HepG2 (cell line): ENCODE measurements around the gene SERPINB6. TPM values are rescaled to one million over a fixed set of nuclear protein-coding genes. Genes with fewer than 3 reads are reported as not detected.

Source experiments
- CAMTA2 ChIP-seq: sonication (generic); formaldehyde crosslinking; IDR thresholded peaks from 2 replicates; pipeline ENCODE4 v1.4.0; 2020; ENCODE audit warnings: mild to moderate bottlenecking, missing genetic modification reagents, borderline replicate concordance
- ELF1 ChIP-seq: sonication (generic); formaldehyde crosslinking; IDR thresholded peaks from 2 replicates; pipeline ENCODE4 v1.4.0; 2020; ENCODE audit warnings: missing genetic modification reagents
- FIP1L1 ChIP-seq: fragments of 200-400 bp; formaldehyde crosslinking; IDR thresholded peaks from 2 replicates; pipeline ENCODE4 v1.6.1; 2018; ENCODE audit warnings: low read depth, mild to moderate bottlenecking, low read length, moderate library complexity, borderline replicate concordance; ENCODE audit not compliant: insufficient read depth
- GATAD2A ChIP-seq: IDR thresholded peaks from 2 replicates; pipeline ENCODE4 v1.6.1; 2016
- MLLT10 ChIP-seq: sonication (generic); formaldehyde crosslinking; IDR thresholded peaks from 2 replicates; pipeline ENCODE4 v1.4.0; 2020; ENCODE audit warnings: missing genetic modification reagents
- TSC22D2 ChIP-seq: sonication (generic); formaldehyde crosslinking; IDR thresholded peaks from 2 replicates; pipeline ENCODE4 v1.5.1; 2020; ENCODE audit warnings: missing genetic modification reagents, mild to moderate bottlenecking, borderline replicate concordance
- ZNF274 ChIP-seq: sonication (generic); formaldehyde crosslinking; IDR thresholded peaks from 2 replicates; pipeline ENCODE4 v1.5.1; 2020; ENCODE audit warnings: mild to moderate bottlenecking, missing genetic modification reagents
- ZNF7 ChIP-seq: IDR thresholded peaks from 2 replicates; pipeline ENCODE4 v1.6.1; 2016; ENCODE audit warnings: missing biosample characterization, missing genetic modification reagents
- ZNF713 ChIP-seq: sonication (generic); formaldehyde crosslinking; IDR thresholded peaks from 2 replicates; pipeline ENCODE4 v1.4.0; 2020; ENCODE audit warnings: mild to moderate bottlenecking, missing genetic modification reagents
- ZNF83 ChIP-seq: sonication (generic); formaldehyde crosslinking; IDR thresholded peaks from 2 replicates; pipeline ENCODE4 v1.4.0; 2020; ENCODE audit warnings: missing genetic modification reagents, mild to moderate bottlenecking, borderline replicate concordance
- polyA plus RNA-seq, 8 experiments: library from polyadenylated mRNA; depleted of rRNA in 3 of 8; stranded (reverse) in 7 of 8; unstranded in 1 of 8; fragments of >200 nt; fragmentation: Illumina TruSeq in 4 of 8; extraction: Trizol in 4 of 8; gene quantifications; 2 replicates each; pipeline versions ENCODE4 v1.2.1 to v1.2.3, GENCODE V29; 2011 to 2016; ENCODE audit warnings: low read depth in 4 of 8, missing spikeins in 1 of 8, mixed read lengths in 1 of 8; ENCODE audit not compliant: insufficient read depth in 1 of 8
- total RNA-seq, 5 experiments: library from RNA; depleted of rRNA; stranded (reverse); fragments of >200 nt; fragmentation: Illumina TruSeq; extraction: Trizol; gene quantifications; 2 replicates each; pipeline ENCODE4 v1.2.3, GENCODE V29; 2016; ENCODE audit warnings: low read depth in 1 of 5
- TF ChIP-seq, protein P1 (sequence below): sonication (generic); formaldehyde crosslinking; IDR thresholded peaks from 2 replicates; pipeline ENCODE4 v1.8.0; 2022; ENCODE audit warnings: mild to moderate bottlenecking, missing genetic modification reagents; ENCODE audit not compliant: insufficient replicate concordance
- TF ChIP-seq, protein P2 (sequence below): sonication (generic); formaldehyde crosslinking; IDR thresholded peaks from 2 replicates; pipeline ENCODE4 v1.8.1; 2023; ENCODE audit warnings: mild to moderate bottlenecking, missing genetic modification reagents
- TF ChIP-seq, protein P3 (sequence below): sonication (generic); formaldehyde crosslinking; IDR thresholded peaks from 2 replicates; pipeline ENCODE4 v1.5.0; 2020; ENCODE audit warnings: missing genetic modification reagents
- TF ChIP-seq, protein P4 (sequence below): sonication (generic); formaldehyde crosslinking; IDR thresholded peaks from 2 replicates; pipeline ENCODE4 v1.4.0; 2020; ENCODE audit warnings: missing genetic modification reagents, borderline replicate concordance
- TF ChIP-seq, protein P5 (sequence below): sonication (generic); formaldehyde crosslinking; IDR thresholded peaks from 2 replicates; pipeline ENCODE4 v1.5.0; 2020; ENCODE audit warnings: mild to moderate bottlenecking, missing genetic modification reagents

Gene SERPINB6
- total and polyA plus RNA-seq, 2 of the 13 experiments (the other 11 are each of a cell fraction or from before 2014, with no cell fraction given): 38.2 to 61.3 TPM

DNA sequence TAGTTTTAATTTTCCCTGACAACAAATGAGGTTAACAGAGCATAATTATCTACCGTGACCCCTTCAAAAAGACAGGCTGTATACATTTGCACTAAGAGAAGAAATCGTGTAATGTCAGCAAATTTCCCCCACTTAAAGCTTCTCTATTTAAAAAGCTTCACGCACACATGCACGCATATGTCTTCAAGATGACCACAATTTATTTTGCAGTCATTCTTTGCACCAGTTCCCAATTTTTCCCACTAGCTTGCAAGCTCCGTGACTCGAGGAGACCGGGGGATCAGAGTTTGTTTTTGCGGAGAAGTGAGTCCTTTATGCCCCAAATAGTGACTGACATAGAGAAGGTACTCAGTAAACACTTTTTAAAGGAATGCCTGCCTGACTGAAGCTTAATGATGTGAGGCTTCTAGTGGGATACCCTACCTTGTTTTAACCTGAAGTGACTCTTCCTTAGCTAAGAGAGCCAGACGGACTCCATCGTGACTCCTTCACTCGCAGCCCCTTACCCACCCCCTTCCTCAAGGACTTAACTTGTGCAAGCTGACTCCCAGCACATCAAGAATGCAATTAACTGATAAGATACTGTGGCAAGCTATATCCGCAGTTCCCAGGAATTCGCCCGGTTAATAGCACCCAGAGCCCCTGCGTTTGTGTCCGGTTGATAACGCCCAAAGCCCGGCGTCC lies 19.0 kb upstream of the SERPINB6 start (continued):
- TF ChIP-seq, protein P1, sequence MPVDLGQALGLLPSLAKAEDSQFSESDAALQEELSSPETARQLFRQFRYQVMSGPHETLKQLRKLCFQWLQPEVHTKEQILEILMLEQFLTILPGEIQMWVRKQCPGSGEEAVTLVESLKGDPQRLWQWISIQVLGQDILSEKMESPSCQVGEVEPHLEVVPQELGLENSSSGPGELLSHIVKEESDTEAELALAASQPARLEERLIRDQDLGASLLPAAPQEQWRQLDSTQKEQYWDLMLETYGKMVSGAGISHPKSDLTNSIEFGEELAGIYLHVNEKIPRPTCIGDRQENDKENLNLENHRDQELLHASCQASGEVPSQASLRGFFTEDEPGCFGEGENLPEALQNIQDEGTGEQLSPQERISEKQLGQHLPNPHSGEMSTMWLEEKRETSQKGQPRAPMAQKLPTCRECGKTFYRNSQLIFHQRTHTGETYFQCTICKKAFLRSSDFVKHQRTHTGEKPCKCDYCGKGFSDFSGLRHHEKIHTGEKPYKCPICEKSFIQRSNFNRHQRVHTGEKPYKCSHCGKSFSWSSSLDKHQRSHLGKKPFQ (CRISPR knock-in tag): peak; percentile 24
- TF ChIP-seq, protein P2, sequence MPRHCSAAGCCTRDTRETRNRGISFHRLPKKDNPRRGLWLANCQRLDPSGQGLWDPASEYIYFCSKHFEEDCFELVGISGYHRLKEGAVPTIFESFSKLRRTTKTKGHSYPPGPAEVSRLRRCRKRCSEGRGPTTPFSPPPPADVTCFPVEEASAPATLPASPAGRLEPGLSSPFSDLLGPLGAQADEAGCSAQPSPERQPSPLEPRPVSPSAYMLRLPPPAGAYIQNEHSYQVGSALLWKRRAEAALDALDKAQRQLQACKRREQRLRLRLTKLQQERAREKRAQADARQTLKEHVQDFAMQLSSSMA (CRISPR knock-in tag): no peak
- TF ChIP-seq CAMTA2 (no peak), ZNF7 (CRISPR knock-in tag) (no peak), TSC22D2 (CRISPR knock-in tag) (no peak), ZNF83 (CRISPR knock-in tag) (no peak), ZNF274 (CRISPR knock-in tag) (peak; percentile 56; the same call in 1 of the 2 replicates), GATAD2A (CRISPR knock-in tag) (peak; percentile 17; the same call in 1 of the 2 replicates), FIP1L1 (no peak), MLLT10 (CRISPR knock-in tag) (no peak), ZNF713 (CRISPR knock-in tag) (no peak), ELF1 (no peak)
- TF ChIP-seq, protein P3, sequence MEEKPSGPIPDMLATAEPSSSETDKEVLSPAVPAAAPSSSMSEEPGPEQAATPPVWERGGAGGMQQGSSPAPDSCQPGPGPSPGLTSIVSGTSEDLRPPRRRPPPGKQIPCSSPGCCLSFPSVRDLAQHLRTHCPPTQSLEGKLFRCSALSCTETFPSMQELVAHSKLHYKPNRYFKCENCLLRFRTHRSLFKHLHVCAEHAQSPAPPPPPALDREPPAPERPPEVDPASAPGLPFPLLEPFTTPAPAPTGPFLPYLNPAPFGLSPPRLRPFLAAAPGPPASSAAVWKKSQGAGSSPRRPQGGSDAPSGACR (CRISPR knock-in tag): 0 out of 2 replicates have a peak, but pooled peaks have one; percentile 20
- TF ChIP-seq, protein P4, sequence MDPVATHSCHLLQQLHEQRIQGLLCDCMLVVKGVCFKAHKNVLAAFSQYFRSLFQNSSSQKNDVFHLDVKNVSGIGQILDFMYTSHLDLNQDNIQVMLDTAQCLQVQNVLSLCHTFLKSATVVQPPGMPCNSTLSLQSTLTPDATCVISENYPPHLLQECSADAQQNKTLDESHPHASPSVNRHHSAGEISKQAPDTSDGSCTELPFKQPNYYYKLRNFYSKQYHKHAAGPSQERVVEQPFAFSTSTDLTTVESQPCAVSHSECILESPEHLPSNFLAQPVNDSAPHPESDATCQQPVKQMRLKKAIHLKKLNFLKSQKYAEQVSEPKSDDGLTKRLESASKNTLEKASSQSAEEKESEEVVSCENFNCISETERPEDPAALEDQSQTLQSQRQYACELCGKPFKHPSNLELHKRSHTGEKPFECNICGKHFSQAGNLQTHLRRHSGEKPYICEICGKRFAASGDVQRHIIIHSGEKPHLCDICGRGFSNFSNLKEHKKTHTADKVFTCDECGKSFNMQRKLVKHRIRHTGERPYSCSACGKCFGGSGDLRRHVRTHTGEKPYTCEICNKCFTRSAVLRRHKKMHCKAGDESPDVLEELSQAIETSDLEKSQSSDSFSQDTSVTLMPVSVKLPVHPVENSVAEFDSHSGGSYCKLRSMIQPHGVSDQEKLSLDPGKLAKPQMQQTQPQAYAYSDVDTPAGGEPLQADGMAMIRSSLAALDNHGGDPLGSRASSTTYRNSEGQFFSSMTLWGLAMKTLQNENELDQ: no peak
- TF ChIP-seq, protein P5, sequence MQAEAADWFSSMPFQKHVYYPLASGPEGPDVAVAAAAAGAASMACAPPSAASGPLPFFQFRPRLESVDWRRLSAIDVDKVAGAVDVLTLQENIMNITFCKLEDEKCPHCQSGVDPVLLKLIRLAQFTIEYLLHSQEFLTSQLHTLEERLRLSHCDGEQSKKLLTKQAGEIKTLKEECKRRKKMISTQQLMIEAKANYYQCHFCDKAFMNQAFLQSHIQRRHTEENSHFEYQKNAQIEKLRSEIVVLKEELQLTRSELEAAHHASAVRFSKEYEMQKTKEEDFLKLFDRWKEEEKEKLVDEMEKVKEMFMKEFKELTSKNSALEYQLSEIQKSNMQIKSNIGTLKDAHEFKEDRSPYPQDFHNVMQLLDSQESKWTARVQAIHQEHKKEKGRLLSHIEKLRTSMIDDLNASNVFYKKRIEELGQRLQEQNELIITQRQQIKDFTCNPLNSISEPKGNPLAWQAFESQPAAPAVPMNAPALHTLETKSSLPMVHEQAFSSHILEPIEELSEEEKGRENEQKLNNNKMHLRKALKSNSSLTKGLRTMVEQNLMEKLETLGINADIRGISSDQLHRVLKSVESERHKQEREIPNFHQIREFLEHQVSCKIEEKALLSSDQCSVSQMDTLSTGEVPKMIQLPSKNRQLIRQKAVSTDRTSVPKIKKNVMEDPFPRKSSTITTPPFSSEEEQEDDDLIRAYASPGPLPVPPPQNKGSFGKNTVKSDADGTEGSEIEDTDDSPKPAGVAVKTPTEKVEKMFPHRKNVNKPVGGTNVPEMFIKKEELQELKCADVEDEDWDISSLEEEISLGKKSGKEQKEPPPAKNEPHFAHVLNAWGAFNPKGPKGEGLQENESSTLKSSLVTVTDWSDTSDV (CRISPR knock-in tag): no peak
